ENCODE data around the gene DCTPP1.
"Not testable (repeated sequence)": the region's sequence is repeated elsewhere in the genome, so short reads cannot be mapped to it uniquely, and the experiment has no call there.

The DCTPP1 gene

DNA sequence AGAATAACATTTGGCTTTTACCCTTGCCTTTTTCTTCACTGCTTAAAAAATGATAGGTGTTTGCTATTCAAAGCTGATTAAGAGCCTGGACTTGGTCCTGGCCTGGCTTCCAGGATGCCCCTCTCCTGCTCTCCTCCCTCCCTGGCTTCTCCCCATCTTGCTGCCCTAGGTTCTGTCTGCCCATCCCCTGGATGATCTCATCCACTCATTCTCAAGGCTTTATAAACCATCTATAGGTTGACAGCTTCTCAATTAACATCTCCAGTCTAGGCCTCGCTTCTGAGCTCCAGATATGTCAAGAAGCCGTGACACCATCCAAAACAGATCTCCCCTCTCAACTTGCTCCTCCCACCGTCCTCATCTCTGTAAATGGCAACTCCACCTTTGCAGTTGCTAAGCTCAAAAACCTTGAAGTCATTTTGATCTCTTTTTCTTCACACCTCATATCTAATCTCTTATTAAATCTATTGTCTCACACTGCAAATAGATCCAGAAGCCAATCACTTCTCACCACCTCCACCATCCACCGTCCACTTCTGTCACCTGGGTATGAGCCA, 13.7 kb downstream of the DCTPP1 start:
- in situ Hi-C loops (cut with MboI; ENCODE audit: low sequenced_read_pairs): loop anchor here (25.0 kb wide), 1 partner anchor 304 kb away; the partner anchor contains the start of genes GDPD3 and MAPK3

DNA sequence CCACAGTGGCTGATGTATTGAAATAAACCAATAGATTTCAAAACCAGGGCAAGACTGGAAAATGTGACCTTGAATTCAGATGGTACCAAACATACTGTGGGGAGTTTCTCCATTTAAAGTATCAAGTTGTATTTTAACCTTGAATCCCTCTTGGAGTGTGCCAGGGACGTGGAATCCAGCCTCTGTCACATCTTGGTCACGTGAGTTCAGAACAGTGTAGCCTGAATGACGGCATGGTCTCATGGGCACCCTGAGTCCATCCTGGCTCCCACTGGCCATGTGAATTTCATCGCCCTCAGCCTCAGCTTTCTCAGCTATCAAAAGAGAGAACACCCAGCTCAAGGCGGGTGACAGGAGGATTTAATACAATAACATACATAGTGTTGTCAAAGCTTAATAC, 15.7 kb downstream of the DCTPP1 start:
- in situ Hi-C loops (cut with MboI; ENCODE audit: low sequenced_read_pairs): loop anchor here (25.0 kb wide), 1 partner anchor 302 kb away; the partner anchor contains the start of genes GDPD3 and MAPK3

DNA sequence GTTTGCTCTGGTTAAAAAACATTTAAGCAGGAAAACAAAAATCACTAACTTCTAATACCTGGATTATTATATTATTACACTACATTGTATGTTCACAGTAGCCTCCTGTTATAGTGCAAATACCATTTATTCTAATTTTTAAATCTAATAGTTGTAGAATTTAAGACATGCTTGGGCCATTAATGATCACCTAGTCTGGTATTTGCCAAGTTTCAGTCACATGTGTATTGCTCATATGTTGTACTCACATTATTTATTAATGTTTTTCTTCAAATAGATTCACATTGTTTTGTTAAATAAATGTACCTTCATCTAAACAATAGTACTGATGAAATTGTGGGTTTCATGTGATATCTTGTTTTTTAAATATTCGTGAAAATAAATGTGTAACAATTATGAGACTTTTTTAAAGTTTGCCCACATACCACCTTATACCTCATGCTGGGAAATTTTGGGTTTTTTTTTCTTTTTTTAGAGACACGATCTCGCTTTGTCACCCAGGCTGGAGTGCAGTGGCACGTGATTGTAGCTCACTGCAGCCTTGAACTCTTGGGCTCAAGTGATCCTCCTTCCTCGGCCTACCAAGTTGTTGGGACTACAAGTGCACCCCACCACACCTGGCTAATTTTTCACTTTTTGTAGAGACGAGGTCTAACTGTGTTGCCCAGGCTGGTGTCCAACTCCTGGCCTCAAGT, 16.6 kb downstream of the DCTPP1 start:
- in situ Hi-C loops (cut with MboI; ENCODE audit: low sequenced_read_pairs): loop anchor here (25.0 kb wide), 1 partner anchor 301 kb away; the partner anchor contains the start of genes GDPD3 and MAPK3

DNA sequence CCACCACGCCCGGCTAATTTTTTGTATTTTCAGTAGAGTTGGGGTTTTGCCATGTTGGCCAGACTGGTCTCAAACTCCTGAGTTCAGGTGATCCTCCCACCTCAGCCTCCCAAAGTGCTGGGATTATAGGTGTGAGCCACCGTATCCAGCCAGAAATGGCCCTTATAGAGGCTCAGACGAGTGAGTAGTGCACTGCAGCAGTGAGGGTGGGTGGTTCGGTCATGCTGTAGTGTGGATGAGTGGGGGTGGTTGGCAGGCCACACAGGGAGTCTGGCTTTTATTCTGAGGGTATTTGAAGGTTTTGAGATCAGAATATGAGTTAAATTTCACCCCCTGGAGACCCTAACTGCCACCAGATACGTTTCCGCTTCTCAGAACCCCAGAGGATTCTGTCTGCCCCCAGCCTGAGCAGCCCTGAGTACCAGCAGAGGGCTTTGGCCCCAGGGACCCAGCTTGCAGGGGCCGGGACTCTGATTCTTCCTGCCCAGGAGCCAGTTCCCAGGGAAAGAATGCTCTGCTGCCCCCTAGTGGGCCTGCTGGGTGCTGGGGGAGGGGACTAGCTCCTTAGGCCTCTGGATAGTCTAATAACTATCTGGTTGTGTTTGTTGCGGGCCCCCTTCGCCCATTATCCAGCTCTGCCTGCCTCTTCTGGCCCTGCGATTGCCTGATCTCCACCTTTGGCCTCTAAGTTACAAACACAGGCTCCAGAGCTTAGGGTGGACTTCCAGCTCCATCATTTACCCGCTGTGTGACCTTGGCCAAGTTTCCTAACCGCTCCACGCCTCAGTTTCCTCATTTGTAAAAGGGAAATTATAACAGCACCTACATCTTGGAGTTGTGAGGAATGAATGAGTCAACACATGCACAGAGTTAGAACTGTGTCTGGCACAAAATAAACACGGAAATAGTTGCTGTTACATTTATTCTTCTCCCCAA, 20.4 kb downstream of the DCTPP1 start:
- in situ Hi-C loops (cut with MboI; ENCODE audit: low sequenced_read_pairs): loop anchor here (25.0 kb wide), 1 partner anchor 297 kb away; the partner anchor contains the start of genes GDPD3 and MAPK3

DNA sequence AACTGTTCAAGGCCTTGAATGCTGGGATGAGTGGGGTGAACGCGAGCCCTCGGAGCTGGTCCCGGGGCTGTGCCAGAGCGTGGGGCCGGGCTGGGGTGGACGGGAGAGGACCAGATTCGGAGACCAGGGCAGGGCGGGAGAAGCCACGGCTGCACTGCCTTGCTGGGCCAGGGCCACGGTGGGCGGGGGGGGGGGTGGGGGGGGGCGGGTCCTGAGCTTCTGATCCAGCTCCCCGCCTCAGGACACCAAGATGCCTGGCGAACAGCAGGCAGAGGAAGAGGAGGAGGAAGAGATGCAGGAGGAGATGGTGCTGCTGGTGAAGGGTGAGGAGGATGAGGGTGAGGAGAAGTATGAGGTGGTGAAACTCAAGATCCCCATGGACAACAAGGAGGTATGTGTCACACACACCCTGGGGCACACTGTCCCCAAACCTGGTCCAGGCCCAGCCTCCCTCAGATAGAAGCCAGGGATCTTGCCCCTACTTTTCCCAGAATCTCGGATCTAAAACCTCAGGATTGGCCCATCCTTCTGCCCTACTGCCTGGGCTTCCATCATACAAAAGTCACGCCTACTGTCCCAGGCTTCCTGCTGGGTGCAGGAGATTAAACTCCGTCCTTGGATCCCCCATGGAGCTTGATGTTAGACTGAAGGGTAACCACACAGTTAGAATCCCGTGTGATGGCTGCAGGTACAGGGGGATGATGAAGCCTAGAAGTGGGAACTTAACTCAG, 21.9 kb downstream of the DCTPP1 start:
- in situ Hi-C loops (cut with MboI; ENCODE audit: low sequenced_read_pairs): loop anchor here (25.0 kb wide), 1 partner anchor 296 kb away; the partner anchor contains the start of genes GDPD3 and MAPK3

DNA sequence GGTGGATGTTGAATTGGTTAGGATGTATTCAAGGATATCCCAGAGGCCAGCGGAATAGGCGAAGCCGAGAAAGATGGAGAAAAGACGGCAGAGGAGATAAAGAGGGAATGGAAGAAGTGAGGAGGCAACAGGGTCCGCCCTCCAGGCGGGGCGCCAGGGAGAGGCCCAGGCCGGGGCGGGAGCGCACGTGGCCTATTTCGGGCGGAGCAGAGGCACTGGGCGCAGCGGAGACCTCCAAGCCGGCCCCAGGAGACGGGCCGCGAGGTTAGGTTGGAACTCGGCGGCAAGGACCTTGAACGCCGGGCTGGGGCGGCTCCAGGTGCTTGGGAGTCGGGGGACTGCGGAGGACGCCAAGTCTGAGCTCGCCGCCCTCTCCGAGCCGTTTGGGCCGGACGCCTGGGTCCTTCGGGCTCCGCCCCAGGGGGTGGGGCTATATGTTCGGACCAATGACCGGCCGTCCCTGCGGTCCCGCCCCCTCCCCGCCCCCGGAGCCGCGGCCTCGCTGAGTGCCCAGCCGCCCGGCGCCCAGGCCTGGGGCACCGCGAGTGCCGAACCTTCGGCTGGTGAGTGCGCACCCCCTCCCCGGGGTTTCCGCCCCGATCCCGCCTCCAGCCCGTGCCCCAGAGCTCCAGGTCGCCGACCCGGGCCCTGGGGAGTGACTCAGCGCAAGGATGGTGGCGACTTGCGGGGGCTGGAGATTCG, 22.6 kb downstream of the DCTPP1 start, which contains the start of gene ZNF771:
Gene ZNF771 (plus strand): TSS at position 505 of the 702 bp plus-strand sequence. CDS start 448 bp downstream, outside the sequence.
- in situ Hi-C loops (cut with MboI; ENCODE audit: low sequenced_read_pairs): loop anchor here (25.0 kb wide), 1 partner anchor 295 kb away; the partner anchor contains the start of genes GDPD3 and MAPK3

DNA sequence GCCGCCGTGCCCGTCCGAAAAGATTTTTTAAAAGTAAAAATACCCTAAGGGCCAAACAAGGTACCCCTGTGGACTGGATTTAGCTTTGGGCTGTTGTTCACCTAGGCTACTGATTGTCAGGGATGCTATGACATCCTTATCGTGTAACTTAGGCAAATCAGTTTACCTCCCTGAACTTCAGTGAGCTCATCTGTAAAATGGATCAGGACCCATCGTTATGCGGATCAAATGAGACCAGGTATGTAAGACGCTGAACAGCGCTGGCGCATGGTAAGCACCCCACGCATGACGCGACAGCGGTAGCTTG, 23.1 kb downstream of the DCTPP1 start:
- in situ Hi-C loops (cut with MboI; ENCODE audit: low sequenced_read_pairs): loop anchor here (25.0 kb wide), 1 partner anchor 294 kb away; the partner anchor contains the start of genes GDPD3 and MAPK3

DNA sequence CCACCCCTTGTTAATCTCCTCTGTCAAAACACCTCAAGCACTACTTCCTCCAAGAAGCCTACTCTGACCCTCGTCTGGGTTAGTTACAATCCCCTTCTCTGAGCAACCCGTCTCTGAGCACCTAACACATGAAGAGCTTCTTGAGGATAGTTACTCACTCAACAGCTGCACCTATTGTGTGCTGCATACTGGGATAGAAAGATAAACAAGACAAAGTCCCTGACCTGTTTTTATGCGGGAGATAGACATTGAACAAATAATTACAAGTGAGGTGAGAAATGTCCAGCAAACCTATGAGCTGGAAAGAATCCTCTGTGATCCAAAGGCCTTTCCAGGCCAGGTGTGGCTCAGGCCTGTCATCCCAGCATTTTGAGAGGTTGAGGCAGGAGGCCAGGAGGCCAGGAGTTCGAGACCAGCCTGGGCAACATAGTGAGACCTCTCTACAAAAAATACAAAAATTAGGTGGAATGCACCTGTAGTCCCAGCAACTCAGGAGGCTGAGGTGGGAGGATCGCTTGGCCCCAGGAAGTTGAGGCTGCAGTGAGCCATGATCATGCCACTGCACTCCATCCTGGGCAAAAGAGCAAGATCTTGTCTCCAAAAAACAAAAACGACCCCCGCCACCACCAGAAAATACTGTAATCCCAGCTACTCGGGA, 27.9 kb downstream of the DCTPP1 start:
- in situ Hi-C loops (cut with MboI; ENCODE audit: low sequenced_read_pairs): loop anchor here (25.0 kb wide), 1 partner anchor 290 kb away; the partner anchor contains the start of genes GDPD3 and MAPK3

DNA sequence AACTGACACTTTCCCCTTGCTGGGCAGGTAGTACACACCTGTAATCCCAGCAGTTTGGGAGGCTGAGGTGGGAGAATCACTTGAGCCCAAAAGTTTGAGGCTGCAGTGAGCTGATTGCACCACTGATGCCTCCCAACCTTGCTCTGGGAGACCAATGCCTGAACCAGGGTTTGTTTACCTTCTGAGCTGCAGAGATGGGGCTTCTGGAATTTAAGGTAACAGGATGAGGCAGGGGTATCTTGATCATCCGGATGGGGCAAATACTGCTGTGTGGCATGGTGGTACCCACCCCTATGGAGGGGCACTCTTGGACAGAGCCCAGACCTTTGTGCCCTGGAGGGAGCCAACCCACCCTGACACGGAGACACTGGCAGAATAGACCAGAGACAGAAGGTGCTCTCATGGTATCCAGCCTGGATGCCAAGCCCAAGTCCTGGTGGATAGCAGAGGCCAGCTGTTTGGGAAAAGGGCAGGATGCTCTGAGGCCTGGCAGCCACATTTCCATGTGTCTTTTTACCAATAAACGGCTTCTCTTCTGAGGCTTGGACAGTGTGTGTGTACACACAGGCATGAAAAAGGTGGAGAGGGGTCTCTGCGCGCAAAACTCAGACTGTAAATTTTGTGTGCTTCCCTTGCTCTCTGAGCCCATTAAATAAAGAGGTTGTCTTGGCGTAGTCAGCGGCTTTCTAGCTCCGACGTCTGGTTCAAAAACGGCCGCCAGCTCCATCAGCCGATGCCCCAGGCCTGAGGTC, 30.2 kb downstream of the DCTPP1 start:
- in situ Hi-C loops (cut with MboI; ENCODE audit: low sequenced_read_pairs): loop anchor here (25.0 kb wide), 1 partner anchor 287 kb away; the partner anchor contains the start of genes GDPD3 and MAPK3

DNA sequence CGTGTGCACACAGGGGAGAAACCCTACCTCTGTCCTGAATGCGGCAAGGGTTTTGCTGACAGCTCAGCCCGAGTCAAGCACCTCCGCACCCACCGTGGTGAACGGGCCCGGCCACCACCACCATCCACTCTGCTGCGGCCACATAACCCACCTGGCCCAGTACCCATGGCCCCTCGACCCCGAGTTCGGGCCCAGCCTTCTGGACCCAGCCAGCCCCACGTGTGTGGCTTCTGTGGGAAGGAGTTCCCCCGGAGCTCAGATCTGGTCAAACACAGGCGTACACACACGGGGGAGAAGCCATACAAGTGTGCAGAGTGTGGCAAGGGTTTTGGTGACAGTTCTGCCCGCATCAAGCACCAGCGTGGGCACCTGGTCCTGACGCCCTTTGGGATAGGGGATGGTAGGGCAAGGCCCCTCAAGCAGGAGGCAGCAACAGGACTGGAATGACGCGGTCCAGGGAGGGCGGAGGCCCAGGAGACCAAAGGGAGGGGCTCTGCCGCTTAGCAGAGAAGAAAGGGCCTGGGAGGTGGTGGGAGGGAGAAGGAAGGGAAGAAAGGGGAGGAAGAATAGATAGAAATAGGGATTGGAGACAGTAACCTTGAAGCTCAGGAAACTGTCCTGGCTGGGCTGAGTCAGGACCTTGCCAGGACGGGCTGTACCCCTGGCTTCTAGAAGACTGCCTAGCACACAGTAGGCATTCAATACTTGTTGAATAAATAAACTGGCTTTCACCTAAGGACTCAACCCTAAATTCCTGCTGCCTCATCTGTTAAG, 31.0 kb downstream of the DCTPP1 start:
- in situ Hi-C loops (cut with MboI; ENCODE audit: low sequenced_read_pairs): no loop called here

DNA sequence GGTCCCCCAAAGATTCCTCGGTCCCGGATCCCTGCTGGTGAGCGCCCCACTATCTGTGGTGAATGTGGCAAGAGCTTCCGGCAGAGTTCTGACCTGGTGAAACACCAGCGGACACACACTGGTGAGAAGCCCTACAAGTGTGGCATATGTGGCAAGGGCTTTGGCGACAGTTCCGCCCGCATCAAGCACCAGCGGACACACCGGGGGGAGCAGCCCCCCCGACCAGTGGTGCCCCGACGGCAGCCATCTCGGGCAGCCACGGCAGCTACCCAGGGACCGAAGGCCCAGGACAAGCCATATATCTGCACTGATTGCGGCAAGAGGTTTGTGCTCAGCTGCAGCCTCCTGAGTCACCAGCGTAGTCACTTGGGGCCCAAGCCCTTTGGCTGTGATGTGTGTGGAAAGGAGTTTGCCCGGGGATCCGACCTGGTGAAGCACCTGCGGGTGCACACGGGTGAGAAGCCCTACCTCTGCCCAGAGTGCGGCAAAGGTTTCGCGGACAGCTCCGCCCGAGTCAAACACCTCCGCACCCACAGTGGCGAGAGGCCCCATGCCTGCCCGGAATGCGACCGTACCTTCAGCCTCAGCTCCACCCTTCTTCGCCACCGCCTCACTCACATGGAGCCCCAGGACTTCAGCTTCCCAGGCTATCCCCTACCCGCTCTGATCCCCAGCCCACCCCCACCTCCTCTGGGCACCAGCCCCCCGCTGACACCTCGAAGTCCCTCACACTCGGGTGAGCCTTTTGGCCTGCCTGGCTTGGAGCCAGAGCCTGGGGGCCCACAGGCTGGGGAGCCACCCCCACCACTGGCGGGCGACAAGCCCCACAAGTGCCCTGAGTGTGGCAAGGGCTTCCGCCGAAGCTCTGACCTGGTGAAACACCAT, 31.8 kb downstream of the DCTPP1 start:
- in situ Hi-C loops (cut with MboI; ENCODE audit: low sequenced_read_pairs): no loop called here

DNA sequence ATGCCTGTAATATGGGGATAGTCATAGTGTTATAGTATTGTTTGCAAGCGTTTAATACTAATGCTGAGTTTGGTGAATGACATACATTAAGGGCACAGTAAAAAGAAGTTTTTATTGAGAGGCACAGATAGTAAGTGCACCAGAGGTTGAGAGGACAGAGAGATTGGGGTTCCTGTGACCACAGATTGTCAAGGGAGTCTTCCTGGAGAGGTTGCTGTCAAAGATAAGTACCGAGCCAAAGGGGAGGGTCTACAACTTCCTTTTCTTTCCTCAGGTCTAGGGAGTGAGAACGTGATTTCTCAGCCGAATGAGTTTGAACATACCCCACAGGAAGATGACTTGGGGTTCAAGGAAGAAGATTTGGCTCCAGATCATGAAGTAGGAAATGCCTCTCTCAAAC, 32.8 kb downstream of the DCTPP1 start:
- in situ Hi-C loops (cut with MboI; ENCODE audit: low sequenced_read_pairs): no loop called here

DNA sequence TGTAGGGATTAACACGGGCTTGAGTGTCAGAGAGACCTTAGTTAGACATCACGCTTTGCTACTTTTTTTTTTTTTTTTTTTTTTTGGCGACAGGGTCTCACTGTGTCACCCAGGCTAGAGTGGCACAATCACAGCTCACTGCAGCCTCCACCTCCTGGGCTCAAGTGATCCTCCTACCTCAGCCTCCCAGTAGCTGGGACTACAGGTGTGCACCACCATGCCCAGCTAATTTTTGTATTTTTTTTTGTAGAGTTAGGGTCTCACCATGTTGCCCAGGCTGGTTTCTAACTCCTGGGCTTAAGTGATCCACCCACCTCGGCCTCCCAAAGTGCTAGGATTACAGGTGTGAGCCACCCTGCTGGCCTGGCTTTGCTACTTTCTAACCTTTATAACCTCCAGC, 33.2 kb downstream of the DCTPP1 start:
- in situ Hi-C loops (cut with MboI; ENCODE audit: low sequenced_read_pairs): not testable (repeated sequence)

DNA sequence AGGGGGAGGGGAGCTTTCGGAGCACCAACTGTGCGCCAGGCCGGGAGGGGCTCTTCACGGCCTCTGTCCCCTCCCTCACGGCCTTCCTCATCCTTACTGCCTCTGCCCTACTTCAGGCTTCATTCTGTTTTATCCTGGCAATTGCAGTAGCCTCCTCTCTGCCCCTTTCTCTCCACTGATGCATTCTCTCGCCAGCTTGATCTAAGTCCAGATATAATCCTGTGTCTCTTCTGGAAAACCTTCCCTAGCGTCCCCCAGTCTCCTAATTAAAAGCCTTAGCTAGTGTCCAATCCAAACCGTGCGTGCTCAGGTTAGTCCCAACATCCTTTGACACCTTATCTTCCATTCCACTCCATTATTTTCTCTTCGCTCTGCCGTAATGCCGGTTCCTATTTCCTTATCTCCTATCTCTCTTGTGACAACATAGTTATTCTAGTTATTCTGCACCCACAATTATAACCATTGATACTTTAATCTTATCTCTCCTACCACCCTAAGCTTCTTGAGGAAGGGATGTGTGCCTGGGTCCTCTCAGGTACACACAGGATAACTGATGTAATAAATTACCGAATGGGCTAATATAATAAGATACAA, 33.7 kb downstream of the DCTPP1 start:
- in situ Hi-C loops (cut with MboI; ENCODE audit: low sequenced_read_pairs): no loop called here

DNA sequence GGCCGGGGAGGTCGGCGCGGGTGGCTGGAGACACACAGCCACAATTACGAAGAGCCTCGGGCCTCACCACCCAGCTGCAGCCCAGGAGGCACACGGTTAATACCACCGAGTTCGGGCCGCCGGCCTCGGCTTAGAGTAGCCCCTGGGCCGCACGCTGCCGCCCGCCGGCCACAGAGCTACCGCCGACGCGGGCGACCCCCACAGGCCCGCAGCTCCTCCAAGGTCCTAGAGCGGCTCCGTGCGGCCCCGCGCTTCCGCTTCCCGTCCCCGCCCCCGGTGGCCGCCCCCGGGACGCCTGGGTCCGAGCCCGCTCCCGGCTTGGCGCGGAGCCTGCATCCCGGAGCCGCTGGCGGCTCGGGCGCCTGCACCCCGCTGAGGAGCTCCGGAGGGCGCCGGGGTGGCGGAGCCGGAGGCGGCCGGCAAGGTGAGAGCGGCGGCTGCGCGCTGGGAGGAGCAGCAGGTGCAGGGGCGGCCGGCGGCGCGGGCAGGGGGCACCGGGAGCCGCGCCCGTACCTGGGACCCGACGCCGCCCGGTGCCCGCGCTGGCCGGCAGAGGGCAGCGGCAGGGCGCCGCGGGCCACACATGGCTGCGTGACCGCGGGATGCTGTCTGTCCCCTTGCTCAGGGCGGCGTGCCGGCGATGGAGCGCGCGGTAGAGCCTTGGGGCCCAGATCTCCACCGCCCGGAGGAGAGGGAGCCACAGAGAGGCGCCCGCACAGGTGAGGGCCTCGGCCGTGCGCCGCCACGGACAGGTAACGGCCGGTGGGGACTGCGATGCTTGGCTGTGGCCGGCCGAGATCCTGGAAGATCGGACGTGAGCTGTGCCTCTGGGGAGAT, 34.5 kb downstream of the DCTPP1 start, which contains the start of gene ZNF48:
Gene ZNF48 (plus strand): TSS at position 266 of the 837 bp plus-strand sequence. CDS start 375 bp downstream, at position 641.
- in situ Hi-C loops (cut with MboI; ENCODE audit: low sequenced_read_pairs): no loop called here

Measured in HL-60/S4 (cell line).